Right renal cortex interstitium (tissue), 3 donors: ENCODE results near the gene HRH3. TPM values are rescaled to one million over a fixed set of nuclear protein-coding genes. Genes with fewer than 3 reads are reported as not detected.
A peak's percentile ranks its signal among the peaks of the same experiment; 100 is the strongest.

Experiments
- DNase-seq, 3 donors: peaks; one replicate each; pipeline ENCODE4 v3.0.0-alpha.2; 2013; ENCODE audit warnings: low read depth in 3 of 3, low spot score in 2 of 3
- polyA plus RNA-seq, 3 donors: library from polyadenylated mRNA; unstranded; fragments of 120-200 nt; gene quantifications; one replicate each; pipeline ENCODE4 v1.2.1, GENCODE V29; 2013; ENCODE audit not compliant: insufficient read length in 3 of 3

Gene HRH3
- polyA plus RNA-seq = under 1 TPM in 1 of 3 donors, not detected in 2; 0.04 TPM

DNA sequence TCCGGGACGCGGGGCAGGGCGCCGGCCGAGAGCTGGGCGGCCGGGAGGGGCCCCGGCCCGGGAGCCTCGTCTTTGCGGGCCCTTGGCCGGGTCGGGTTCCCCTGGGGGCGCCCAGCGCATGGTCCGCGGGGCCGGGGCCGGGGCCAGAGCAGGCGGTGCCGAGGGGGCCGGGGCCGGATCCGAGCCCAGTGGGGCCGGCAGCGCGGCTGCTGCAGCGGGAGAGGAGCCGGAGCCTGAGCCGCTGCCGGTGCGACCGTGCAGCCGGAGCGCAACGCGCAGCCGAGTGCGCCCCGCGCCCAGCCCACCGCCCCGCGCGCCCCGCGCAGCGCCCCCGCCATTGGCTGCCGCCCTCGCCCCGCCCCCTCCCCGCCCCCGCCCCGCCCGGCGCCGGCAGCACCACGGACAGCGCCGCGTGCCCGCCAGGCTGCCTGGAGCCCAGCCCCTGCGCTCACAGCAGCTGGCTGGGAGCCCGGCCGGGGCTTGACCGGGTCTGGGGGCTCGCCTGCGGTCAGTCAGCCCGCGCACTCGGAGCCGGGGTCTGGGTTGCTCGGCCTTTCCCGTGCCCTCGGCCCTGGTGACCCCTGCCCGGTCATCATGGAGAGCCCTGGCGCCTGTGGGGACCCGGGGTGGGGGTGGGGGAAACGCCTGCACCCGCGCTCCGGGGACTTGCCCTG, at the start of gene HRH3:
Gene HRH3, minus strand, starts transcription at position 287 of the 674 bp plus-strand sequence. CDS start 308 bp downstream, outside the sequence.
- peak in 1 of 3 donors; percentile 46 for DNase-seq

DNA sequence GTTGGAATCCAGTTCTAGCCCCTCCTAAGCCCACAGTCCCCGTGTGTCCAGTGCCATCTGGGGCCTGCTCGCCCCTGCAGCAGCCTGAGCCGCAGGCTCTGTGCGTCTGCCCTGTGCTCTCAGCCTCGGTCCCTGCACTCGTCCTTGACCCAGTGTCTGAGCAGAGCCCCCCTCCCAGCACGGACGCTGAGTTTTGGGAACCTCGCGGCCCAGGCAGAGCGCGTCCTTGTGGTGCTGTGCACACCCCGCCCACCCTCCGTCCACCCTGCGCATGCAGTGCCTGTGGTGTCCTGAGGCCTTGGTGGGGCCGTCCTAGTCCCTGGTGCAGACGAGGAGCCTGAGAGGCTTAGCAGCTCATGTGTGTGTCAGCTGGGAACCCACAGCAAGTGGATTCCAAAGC, 49.8 kb upstream of the HRH3 start:
- DNase-seq = no peak

- DNase-seq = no peak
These were observed 49.3 kb upstream of the HRH3 start for GRCh38 chr20:62269378-62269777.

DNA sequence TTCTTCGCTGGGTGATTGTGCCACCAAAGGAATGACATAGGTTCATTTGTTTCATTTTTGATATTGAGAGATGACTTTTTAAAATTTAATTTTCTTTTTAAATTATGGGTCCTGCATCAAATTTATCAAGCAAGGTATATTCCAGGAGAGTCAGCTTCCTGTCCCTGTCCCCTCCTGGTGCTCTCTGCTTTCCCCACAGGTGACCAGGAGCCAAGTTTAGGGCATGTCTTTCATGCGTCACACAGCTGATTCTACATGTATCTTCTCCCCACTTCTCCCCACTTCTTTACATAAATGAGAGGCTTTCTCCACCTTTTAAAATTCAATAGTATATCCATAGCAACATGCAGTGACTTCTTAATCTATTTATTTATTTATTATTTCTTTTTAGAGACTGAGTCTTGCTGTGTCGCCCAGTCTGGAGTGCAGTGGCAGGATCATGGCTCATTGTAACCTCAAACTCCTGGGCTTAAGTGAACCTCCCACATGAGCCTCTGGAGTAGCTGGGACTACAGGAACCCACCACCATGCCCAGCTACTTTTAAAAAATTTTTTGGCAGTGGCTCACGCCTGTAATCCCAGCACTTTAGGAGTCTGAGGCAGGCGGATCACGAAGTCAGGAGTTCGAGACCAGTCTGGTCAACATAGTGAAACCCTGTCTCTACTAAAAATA, 48.3 kb upstream of the HRH3 start:
- DNase-seq = no peak

GRCh38 chr20:62267543-62267942, 47.5 kb upstream of the HRH3 start:
- no peak for DNase-seq

DNA sequence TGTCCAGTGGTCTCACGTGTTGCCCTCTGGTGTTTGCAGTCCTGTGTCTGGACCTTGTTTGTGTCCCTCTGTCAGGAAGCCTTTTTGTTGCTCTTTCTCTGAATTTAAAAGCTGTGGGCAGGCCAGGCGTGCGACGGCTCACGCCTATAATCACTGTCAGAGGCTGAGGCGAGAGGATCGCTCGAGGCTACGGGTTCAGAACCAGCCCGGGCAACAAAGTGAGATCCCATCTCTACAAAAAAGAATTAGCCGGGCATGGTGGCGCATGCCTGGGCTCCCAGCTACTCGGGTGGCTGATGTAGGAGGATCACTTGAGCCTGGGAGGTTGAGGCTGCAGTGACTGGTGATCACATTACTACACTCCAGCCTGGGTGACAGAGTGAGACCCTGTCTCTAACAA, 46.8 kb upstream of the HRH3 start:
- no peak for DNase-seq

DNA sequence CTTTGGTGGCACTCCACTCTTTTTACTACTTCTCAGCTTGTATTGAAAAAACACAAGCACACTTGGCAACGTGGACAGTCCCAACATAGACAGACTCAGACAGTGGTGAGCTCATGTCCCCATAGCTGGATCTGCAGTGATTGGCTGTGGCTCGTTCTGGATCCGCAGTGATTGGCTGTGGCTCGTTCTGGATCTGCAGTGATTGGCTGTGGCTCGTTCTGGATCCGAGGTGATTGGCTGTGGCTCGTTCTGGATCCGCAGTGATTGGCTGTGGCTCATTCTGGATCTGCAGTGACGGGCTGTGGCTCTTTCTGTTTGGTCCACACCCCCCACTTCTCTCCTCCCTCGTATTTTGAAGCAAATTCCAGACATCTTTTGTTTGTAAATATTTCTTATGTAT, 46.3 kb upstream of the HRH3 start:
- no peak for DNase-seq

DNA sequence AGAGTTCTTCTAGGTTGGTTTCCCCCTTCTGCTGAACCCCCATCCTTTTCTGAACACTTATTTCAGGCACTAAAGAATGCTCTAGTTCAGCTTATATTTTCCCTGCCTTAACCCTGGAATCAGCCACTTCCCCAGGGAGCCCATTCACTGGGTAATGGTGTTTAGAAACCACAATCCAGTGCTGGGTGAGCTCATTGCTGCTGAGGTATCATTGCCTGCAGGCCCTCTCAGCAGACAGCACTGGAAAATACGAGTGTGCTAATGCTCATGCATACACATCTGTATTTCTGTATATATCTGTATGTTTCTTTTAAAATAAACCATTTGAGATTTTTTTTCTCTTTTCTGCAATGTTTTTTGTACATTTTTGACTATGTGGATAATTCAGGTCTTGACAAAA, 45.3 kb upstream of the HRH3 start:
- no peak for DNase-seq

- DNase-seq = no peak
These were observed 43.3 kb upstream of the HRH3 start for GRCh38 chr20:62263396-62263795.

- no peak for DNase-seq
These were observed 42.0 kb upstream of the HRH3 start for GRCh38 chr20:62262064-62262463.

GRCh38 chr20:62259294-62259565, 39.2 kb upstream of the HRH3 start:
- DNase-seq = no peak

DNA sequence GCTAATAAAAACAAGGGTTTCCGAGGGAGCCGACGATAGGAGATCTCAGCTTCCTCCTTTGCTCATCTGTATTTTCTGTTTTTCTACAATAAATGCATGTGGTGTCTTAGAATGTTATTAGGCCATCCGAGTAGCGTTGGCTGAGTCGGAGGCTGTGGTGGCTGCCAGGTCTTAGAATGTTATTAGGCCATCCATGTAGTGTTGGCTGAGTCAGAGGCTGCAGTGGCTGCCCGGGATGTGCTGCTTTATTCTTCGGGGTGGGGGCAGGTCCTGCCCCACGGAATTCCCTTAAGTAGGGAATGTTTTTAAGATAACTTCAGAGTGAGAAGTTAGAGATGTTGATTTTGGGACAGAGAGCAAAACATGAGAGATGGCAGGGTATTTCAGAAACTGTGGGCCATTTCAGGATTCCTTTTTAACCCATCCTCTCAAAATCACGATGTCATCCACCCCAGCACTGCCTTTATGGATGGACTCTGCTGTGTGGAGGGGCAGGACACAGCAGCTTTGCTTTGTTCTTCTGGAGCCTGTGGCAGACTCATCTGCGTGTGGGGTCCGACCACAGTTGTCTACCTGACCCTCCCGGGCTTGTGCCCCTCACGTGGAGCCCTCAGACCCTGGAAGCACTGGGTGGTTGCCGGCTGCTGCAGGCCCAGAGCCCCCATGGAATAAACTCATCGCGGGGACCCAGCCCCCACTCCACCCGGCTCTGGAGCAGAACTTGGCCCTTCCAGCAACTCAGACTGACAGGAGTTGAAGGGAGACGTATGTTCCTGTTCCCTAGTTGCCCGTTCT, 38.6 kb upstream of the HRH3 start:
- no peak for DNase-seq

- no peak for DNase-seq
These were observed 35.9 kb upstream of the HRH3 start for GRCh38 chr20:62255976-62256375.

DNA sequence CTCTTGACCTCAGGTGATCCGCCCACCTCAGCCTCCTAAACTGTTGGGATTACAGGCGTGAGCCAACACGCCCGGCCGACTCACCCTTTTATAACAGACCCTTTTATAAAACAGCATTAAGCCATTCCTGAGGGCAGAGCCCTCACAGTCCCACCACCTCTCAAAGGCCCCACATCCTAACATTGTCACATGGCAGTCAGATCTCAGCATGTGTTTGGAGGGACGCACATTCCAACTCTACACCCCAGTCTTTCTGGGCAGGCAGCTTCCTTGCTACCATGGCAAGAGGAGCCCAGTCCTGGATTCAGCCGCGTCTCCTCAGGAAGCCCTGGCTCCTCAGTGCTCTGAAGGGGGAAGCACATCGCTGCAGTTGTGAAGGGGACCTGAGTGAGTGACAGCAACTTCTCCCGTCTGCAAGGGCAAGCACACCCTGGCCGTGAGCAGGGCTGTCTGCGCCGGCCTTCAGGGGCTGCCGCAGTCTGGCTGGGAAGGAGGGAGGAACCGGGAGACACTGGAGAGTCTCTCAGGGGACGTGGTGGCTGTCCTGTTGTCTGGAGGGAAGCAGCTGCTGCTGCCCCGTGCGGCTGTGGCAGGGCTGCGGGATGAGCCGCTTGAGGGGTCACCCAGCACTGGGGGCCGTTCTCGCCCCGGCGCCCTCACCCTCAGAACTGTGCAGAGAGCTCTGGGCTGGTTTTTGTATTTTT, 34.1 kb upstream of the HRH3 start:
- no peak for DNase-seq

- no peak for DNase-seq
These were observed 33.3 kb upstream of the HRH3 start for GRCh38 chr20:62253398-62253797.

DNA sequence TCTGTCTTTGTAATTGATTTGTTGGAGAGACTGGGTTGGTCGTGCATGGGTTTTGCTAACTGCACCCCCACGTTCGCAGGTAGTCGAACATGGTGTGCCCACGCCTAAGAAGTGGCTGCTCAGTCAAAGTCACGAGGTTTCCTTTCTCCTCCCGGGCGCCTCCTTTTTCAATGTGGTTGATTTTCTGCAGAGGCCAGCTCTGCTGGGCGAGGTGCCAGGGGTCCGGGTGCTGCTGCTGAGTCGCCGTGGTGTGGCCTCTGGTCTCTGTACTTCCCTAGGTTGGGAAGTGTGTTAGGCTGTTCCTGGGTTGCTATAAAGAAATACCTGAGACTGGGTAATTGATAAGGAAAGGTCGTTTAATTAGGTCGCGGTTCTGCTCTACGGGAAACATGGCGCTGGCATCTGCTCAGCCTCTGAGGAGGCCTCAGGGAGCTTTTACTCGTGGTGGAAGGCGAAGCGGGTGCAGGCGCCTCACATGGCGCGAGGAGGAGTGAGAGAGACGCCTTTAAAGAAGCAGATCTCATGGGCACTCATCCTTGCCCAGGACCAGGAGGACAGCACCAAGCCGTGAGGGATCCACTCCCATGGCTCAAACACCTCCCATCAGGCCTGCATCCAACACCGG, 32.4 kb upstream of the HRH3 start:
- DNase-seq = no peak

DNA sequence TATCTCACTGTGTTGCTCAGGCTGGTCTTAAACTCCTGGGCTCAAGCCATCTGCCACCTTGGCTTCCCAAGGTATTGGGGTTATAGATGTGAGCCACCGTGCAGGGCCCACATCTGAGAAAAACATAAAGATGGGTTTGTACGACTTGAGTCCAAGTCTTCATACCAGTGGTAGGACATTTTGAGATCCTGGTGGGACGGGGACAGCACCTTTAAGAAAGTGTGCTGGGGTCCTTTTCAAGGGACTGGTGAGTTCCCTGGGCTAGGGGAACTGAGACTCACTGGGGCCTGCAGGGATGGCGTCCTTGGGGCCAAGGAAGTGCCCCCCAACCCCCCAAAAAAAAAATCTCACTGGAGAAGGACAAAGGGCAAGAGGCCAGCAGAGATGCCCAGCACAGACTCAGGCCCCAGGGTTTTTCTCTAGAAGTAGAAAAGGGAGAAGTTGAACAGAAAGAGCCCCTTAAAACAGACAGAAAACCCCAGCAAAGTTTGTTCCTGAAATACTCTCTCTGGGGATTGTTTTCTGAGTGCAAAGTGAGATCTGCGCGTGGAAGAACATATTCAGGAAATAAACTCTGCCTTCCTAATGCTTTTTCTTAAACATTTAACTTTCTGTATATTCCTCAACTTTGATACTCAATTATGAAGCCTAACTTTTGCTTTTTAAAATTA, 28.9 kb upstream of the HRH3 start:
- no peak for DNase-seq

- no peak for DNase-seq
These were observed 27.0 kb upstream of the HRH3 start for GRCh38 chr20:62246872-62247652.

DNA sequence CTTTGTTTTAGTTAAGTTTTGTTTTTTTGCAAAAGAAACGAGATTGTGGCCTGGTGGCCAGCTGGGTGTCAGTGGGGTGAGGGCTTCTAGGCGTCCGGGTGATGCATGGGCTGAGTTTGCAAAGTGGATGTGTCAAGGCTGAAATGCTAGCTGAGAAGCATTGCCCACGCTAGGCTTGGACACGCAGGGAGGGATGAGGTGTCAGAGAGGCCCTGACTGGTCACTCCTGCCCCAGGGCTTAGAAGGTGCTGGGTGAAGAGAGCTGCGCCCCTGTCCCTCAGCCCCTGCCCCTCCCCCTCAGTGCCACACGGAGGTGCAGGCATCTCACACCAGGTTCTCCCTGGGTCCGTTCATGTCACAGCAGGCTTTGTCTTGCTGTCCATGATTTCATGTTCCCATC, 26.4 kb upstream of the HRH3 start:
- no peak for DNase-seq

DNA sequence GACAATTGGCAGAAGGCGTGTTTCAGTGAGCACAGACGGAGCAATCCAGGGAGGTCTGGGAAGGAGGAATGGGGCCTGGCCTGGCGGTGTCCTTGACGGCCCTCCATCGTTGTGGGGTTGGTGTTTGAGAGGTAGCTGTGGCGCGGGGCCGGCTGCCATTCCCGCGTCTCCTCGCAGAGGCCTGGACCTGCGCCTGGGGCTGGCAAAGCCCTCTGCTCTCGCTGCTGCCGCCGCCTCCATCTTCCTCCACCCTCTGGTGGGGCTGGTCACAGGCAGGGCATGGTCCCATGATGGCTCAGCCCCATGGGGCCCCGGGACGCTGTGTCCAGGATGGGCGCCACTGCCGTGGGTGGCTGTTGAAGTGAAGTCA, 25.8 kb upstream of the HRH3 start:
- no peak for DNase-seq
